K562 (cell line): ENCODE results near the gene VEGFA. TPM values are rescaled to one million over a fixed set of nuclear protein-coding genes. Genes with fewer than 3 reads are reported as not detected.
A peak's percentile ranks its signal among the peaks of the same experiment; 100 is the strongest.

Experiments used
- KDM4B ChIP-seq, 2 experiments: fragments of 450-650 bp in 1 of 2; sonication (generic) in 1 of 2; IDR thresholded peaks; 2 replicates each; pipeline ENCODE4 v1.6.1; 2016 to 2017; ENCODE audit warnings: borderline replicate concordance in 2 of 2, antibody characterized with exemption in 1 of 2, low read depth in 1 of 2, mild to moderate bottlenecking in 1 of 2
- LEF1 ChIP-seq: fragments of 450-650 bp; IDR thresholded peaks from 2 replicates; pipeline ENCODE4 v1.6.1; 2016; ENCODE audit warnings: mild to moderate bottlenecking
- SP1 ChIP-seq: sonication (generic); formaldehyde crosslinking; IDR thresholded peaks from 2 replicates; pipeline ENCODE4 v1.8.1; 2022; ENCODE audit warnings: mild to moderate bottlenecking, missing genetic modification reagents
- TAL1 ChIP-seq: fragments of 450-650 bp; IDR thresholded peaks from 2 replicates; pipeline ENCODE4 v1.6.1; 2016; ENCODE audit warnings: mild to moderate bottlenecking
- TCF7 ChIP-seq: sonication (generic); IDR thresholded peaks from 2 replicates; pipeline ENCODE4 v1.6.1; 2016; ENCODE audit warnings: antibody characterized with exemption, borderline replicate concordance
- polyA plus RNA-seq, 8 experiments: library from polyadenylated mRNA; depleted of rRNA in 4 of 8; stranded (reverse) in 5 of 8; unstranded in 3 of 8; fragments of >200 nt; fragmentation: Nextera tagmentation in 2 of 8; fragmentation: Illumina TruSeq in 1 of 8; extraction: Ambion mirVana in 2 of 8; extraction: Trizol in 1 of 8; gene quantifications; 2 replicates each; pipeline versions ENCODE4 v1.2.1 to v1.2.3, GENCODE V29; 2011 to 2014; ENCODE audit warnings: inconsistent platforms in 1 of 8, missing spikeins in 1 of 8
- total RNA-seq, 7 experiments: library from RNA; depleted of rRNA in 6 of 7; stranded (reverse); fragments of >200 nt in 6 of 7; fragmentation: Illumina TruSeq in 2 of 7; extraction: Trizol in 2 of 7; gene quantifications; 2 replicates each; pipeline versions ENCODE4 v1.2.1 to v1.2.3, GENCODE V29; 2011 to 2021; ENCODE audit warnings: low replicate concordance in 1 of 7
- TF ChIP-seq, protein P1 (sequence below): fragments of 450-650 bp; IDR thresholded peaks from 2 replicates; pipeline ENCODE4 v1.6.1; 2016; ENCODE audit warnings: mild to moderate bottlenecking, moderate library complexity
- TF ChIP-seq, protein P2 (sequence below): sonication (generic); formaldehyde crosslinking; IDR thresholded peaks from 2 replicates; pipeline ENCODE4 v1.8.0; 2022; ENCODE audit warnings: mild to moderate bottlenecking, missing genetic modification reagents
- TF ChIP-seq, protein P3 (sequence below): sonication (generic); formaldehyde crosslinking; IDR thresholded peaks from 2 replicates; pipeline ENCODE4 v1.8.0; 2022; ENCODE audit warnings: missing genetic modification reagents, mild to moderate bottlenecking, moderate library complexity, borderline replicate concordance
- TF ChIP-seq, protein P4 (sequence below): fragments of 150-350 bp; conservative IDR thresholded peaks from 2 replicates; pipeline ENCODE4 v1.6.1; 2014; ENCODE audit warnings: low read length

Gene VEGFA
- total and polyA plus RNA-seq, 9 of the 15 experiments (the other 6 are each of a cell fraction or from before 2014, with no cell fraction given) = 14.0 to 271 (median 124) TPM

GRCh38 chr6:43769526-43770371, at the start of gene VEGFA (continued):
- TF ChIP-seq, protein P1, sequence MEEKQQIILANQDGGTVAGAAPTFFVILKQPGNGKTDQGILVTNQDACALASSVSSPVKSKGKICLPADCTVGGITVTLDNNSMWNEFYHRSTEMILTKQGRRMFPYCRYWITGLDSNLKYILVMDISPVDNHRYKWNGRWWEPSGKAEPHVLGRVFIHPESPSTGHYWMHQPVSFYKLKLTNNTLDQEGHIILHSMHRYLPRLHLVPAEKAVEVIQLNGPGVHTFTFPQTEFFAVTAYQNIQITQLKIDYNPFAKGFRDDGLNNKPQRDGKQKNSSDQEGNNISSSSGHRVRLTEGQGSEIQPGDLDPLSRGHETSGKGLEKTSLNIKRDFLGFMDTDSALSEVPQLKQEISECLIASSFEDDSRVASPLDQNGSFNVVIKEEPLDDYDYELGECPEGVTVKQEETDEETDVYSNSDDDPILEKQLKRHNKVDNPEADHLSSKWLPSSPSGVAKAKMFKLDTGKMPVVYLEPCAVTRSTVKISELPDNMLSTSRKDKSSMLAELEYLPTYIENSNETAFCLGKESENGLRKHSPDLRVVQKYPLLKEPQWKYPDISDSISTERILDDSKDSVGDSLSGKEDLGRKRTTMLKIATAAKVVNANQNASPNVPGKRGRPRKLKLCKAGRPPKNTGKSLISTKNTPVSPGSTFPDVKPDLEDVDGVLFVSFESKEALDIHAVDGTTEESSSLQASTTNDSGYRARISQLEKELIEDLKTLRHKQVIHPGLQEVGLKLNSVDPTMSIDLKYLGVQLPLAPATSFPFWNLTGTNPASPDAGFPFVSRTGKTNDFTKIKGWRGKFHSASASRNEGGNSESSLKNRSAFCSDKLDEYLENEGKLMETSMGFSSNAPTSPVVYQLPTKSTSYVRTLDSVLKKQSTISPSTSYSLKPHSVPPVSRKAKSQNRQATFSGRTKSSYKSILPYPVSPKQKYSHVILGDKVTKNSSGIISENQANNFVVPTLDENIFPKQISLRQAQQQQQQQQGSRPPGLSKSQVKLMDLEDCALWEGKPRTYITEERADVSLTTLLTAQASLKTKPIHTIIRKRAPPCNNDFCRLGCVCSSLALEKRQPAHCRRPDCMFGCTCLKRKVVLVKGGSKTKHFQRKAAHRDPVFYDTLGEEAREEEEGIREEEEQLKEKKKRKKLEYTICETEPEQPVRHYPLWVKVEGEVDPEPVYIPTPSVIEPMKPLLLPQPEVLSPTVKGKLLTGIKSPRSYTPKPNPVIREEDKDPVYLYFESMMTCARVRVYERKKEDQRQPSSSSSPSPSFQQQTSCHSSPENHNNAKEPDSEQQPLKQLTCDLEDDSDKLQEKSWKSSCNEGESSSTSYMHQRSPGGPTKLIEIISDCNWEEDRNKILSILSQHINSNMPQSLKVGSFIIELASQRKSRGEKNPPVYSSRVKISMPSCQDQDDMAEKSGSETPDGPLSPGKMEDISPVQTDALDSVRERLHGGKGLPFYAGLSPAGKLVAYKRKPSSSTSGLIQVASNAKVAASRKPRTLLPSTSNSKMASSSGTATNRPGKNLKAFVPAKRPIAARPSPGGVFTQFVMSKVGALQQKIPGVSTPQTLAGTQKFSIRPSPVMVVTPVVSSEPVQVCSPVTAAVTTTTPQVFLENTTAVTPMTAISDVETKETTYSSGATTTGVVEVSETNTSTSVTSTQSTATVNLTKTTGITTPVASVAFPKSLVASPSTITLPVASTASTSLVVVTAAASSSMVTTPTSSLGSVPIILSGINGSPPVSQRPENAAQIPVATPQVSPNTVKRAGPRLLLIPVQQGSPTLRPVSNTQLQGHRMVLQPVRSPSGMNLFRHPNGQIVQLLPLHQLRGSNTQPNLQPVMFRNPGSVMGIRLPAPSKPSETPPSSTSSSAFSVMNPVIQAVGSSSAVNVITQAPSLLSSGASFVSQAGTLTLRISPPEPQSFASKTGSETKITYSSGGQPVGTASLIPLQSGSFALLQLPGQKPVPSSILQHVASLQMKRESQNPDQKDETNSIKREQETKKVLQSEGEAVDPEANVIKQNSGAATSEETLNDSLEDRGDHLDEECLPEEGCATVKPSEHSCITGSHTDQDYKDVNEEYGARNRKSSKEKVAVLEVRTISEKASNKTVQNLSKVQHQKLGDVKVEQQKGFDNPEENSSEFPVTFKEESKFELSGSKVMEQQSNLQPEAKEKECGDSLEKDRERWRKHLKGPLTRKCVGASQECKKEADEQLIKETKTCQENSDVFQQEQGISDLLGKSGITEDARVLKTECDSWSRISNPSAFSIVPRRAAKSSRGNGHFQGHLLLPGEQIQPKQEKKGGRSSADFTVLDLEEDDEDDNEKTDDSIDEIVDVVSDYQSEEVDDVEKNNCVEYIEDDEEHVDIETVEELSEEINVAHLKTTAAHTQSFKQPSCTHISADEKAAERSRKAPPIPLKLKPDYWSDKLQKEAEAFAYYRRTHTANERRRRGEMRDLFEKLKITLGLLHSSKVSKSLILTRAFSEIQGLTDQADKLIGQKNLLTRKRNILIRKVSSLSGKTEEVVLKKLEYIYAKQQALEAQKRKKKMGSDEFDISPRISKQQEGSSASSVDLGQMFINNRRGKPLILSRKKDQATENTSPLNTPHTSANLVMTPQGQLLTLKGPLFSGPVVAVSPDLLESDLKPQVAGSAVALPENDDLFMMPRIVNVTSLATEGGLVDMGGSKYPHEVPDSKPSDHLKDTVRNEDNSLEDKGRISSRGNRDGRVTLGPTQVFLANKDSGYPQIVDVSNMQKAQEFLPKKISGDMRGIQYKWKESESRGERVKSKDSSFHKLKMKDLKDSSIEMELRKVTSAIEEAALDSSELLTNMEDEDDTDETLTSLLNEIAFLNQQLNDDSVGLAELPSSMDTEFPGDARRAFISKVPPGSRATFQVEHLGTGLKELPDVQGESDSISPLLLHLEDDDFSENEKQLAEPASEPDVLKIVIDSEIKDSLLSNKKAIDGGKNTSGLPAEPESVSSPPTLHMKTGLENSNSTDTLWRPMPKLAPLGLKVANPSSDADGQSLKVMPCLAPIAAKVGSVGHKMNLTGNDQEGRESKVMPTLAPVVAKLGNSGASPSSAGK = peak; percentile 93
- TF ChIP-seq KDM4B (IDR thresholded peaks at IDR 0.05; ENCODE audit: borderline replicate concordance in 2 of 2, low read depth in 1 of 2) (peak in 1 of 2 experiments; percentile 39; a peak in 1 of 4 replicates), TAL1 (peak; percentile 30), SP1 (CRISPR knock-in tag) (peak; percentile 61), TCF7 (peak; percentile 12; the same call in 1 of the 2 replicates), LEF1 (peak; percentile 53)
- TF ChIP-seq, protein P2, sequence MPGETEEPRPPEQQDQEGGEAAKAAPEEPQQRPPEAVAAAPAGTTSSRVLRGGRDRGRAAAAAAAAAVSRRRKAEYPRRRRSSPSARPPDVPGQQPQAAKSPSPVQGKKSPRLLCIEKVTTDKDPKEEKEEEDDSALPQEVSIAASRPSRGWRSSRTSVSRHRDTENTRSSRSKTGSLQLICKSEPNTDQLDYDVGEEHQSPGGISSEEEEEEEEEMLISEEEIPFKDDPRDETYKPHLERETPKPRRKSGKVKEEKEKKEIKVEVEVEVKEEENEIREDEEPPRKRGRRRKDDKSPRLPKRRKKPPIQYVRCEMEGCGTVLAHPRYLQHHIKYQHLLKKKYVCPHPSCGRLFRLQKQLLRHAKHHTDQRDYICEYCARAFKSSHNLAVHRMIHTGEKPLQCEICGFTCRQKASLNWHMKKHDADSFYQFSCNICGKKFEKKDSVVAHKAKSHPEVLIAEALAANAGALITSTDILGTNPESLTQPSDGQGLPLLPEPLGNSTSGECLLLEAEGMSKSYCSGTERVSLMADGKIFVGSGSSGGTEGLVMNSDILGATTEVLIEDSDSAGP (CRISPR knock-in tag) = 0 out of 2 replicates have a peak, but pooled peaks have one; percentile 33
- TF ChIP-seq, protein P3, sequence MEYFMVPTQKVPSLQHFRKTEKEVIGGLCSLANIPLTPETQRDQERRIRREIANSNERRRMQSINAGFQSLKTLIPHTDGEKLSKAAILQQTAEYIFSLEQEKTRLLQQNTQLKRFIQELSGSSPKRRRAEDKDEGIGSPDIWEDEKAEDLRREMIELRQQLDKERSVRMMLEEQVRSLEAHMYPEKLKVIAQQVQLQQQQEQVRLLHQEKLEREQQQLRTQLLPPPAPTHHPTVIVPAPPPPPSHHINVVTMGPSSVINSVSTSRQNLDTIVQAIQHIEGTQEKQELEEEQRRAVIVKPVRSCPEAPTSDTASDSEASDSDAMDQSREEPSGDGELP (CRISPR knock-in tag) = peak; percentile 67
- TF ChIP-seq, protein P4, sequence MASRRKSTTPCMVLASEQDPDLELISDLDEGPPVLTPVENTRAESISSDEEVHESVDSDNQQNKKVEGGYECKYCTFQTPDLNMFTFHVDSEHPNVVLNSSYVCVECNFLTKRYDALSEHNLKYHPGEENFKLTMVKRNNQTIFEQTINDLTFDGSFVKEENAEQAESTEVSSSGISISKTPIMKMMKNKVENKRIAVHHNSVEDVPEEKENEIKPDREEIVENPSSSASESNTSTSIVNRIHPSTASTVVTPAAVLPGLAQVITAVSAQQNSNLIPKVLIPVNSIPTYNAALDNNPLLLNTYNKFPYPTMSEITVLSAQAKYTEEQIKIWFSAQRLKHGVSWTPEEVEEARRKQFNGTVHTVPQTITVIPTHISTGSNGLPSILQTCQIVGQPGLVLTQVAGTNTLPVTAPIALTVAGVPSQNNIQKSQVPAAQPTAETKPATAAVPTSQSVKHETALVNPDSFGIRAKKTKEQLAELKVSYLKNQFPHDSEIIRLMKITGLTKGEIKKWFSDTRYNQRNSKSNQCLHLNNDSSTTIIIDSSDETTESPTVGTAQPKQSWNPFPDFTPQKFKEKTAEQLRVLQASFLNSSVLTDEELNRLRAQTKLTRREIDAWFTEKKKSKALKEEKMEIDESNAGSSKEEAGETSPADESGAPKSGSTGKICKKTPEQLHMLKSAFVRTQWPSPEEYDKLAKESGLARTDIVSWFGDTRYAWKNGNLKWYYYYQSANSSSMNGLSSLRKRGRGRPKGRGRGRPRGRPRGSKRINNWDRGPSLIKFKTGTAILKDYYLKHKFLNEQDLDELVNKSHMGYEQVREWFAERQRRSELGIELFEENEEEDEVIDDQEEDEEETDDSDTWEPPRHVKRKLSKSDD = no peak
